ENCODE results near the gene POGK.

The POGK gene

DNA sequence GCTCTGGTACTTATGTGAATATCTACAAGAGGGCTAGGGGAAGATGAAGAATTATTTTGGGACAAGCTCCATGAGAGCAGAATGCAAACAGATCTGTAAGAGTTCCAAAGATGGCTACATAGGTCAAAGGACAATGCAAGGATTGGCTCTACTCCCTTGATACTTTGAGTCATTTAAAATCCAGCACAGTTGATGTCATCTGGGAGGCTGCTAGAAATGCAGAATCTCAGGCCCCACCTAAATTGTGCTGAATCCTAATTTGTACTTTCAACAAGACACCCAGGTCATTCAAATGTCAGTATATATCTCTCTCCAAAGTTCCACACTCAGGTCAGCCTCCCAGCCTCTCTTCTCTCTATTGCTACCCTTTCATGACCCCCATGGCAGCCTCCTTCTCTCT, 60.5 kb downstream of the POGK start:
- Histone ChIP-seq H3K4me3 (no peak overlapping the region), H3K4me1 (peaks cover 31% of the 10 kb centered on the region), H3K9ac (no peak overlapping the region), H3K27ac (no peak overlapping the region), H3K27me3 (no peaks in the 10 kb centered on the region), H3K36me3 (no peaks in the 10 kb centered on the region), H3K4me2 (no peak overlapping the region), H4K20me1 (no peaks in the 10 kb centered on the region), H3K9me3 (peaks cover 15% of the 10 kb centered on the region)
- TF ChIP-seq Cebpa-rat (IDR thresholded peaks at IDR 0.05): no peak

DNA sequence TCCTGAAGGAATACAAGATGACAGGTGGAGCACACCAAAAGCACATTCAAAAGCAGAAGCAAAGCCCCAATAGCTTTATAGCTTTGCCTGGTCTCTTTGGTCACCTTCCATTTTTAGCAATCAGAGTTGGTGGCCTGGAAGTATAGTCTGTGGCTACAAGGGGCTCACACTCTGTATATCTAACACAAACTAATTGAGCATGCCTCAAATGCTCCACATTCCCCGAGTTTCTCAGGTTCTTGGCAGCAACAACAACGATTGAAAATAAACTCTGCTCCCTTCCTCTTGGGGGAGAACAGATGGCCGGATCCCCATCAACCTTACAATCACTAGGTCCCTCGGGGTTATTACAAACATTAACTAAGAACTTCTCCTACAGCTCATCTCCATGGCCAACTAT, 61.7 kb downstream of the POGK start:
- Histone ChIP-seq H4K20me1 (no peaks in the 10 kb centered on the region), H3K9me3 (peaks cover 15% of the 10 kb centered on the region), H3K9ac (no peak overlapping the region), H3K27ac (no peak overlapping the region), H3K36me3 (no peaks in the 10 kb centered on the region), H3K4me1 (peaks cover 31% of the 10 kb centered on the region), H3K4me2 (peak overlapping the region; percentile 64), H3K4me3 (no peak overlapping the region), H3K27me3 (no peaks in the 10 kb centered on the region)
- no peak for TF ChIP-seq Cebpa-rat (IDR thresholded peaks at IDR 0.05)

DNA sequence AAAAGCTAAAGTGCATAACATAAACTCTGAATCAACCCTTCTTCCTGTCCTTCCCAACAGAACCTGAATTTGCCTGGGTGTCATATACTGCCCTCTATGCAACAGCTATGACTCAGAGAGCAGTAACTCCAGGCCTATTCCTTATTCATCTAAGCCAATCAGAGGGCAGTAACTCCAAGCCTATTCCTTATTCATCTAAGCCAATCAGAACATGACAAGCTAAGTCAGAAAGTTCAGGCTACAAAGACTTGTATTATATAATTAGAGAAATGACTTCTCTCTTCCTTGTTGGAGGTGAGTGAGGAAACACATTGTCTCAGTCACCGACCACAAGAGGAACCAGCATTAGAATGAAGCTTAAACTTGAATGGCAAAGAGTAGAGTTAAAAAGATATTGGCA, 63.0 kb downstream of the POGK start:
- Histone ChIP-seq H3K27me3 (no peaks in the 10 kb centered on the region), H4K20me1 (no peaks in the 10 kb centered on the region), H3K9me3 (peaks cover 9% of the 10 kb centered on the region), H3K4me1 (peaks cover 31% of the 10 kb centered on the region), H3K9ac (no peak overlapping the region), H3K27ac (no peak overlapping the region), H3K36me3 (no peaks in the 10 kb centered on the region), H3K4me3 (no peak overlapping the region), H3K4me2 (peak overlapping the region; percentile 7; the same call in 1 of the 2 replicates)
- TF ChIP-seq Cebpa-rat (IDR thresholded peaks at IDR 0.05): no peak

DNA sequence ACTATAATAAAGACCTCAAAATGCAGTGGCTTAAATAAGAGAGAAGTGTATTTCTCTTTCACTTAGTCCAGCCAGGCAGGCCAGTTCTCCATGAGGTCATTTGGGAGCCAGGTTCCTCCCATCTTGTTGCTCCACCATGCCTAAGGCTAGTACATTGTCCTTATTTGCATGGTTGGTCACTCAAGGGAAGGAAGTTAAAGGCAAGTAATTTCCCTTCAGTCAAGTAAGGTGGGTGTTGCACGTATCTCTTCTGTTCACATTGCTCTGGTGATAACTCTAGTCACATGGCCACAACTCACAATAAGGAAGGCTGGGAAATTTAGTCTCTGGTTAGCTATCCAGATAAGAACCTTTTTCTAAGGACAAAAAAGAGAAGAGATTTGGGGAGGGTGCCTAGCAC, 64.0 kb downstream of the POGK start:
- H3K4me3 ChIP-seq: no peak overlapping the region
- H3K4me2 ChIP-seq: peak overlapping the region; percentile 21; the same call in 1 of the 2 replicates
- no peaks in the 10 kb centered on the region for H3K27me3 ChIP-seq
- no peak for TF ChIP-seq Cebpa-rat (IDR thresholded peaks at IDR 0.05)
- H3K4me1 ChIP-seq: peaks cover 31% of the 10 kb centered on the region
- no peaks in the 10 kb centered on the region; the same call in 1 of the 2 replicates for H3K9me3 ChIP-seq
- no peaks in the 10 kb centered on the region for H4K20me1 ChIP-seq
- H3K36me3 ChIP-seq: no peaks in the 10 kb centered on the region
- no peak overlapping the region for H3K9ac ChIP-seq
- no peak overlapping the region for H3K27ac ChIP-seq

DNA sequence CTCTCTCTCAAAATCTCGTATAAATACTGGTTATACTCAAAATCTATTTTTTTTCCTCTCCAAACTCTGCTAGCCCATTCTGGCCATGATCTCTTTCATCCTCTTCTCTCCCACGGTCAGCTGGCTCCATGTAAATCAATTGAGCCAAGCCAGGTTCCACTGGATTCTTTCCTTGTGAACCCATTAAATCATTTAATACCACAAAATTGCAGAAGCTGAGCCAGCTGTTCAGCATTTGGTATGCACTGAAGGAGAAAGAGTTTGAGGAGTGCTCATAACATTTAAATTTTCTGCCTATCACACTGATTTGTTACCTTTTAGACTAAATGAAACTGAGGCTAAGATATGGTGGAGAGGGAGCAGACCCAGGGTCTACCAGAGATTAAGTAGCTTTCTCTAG, 65.9 kb downstream of the POGK start:
- no peak overlapping the region for H3K4me3 ChIP-seq
- TF ChIP-seq Cebpa-rat (IDR thresholded peaks at IDR 0.05): no peak
- H3K27ac ChIP-seq: no peak overlapping the region
- H4K20me1 ChIP-seq: no peaks in the 10 kb centered on the region
- H3K9ac ChIP-seq: no peak overlapping the region
- peaks cover 31% of the 10 kb centered on the region for H3K4me1 ChIP-seq
- no peaks in the 10 kb centered on the region for H3K36me3 ChIP-seq
- no peaks in the 10 kb centered on the region for H3K27me3 ChIP-seq
- H3K4me2 ChIP-seq: no peak overlapping the region
- H3K9me3 ChIP-seq: no peaks in the 10 kb centered on the region

DNA sequence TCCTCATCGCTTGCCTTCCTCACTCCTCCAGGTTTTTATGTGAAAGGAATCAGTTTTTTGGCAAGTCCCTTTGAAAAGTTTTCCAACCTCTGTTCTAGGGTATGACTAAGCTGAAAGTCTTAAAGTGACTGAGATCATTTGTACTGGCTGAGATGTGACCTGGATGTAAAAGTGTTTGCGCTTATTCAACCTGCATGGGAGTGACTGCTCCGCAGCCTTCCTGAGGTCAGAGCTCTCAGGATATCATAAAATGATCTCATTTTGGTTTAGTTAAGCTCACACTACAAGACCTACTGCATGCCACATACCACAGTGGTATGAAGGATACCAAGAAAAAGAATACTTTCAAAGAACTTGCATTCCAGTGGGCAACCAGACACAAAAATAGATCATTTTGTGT, 66.6 kb downstream of the POGK start:
- Histone ChIP-seq H3K4me3 (no peak overlapping the region), H3K27ac (no peak overlapping the region), H3K4me1 (peaks cover 26% of the 10 kb centered on the region), H4K20me1 (no peaks in the 10 kb centered on the region), H3K27me3 (no peaks in the 10 kb centered on the region), H3K4me2 (no peak overlapping the region), H3K36me3 (no peaks in the 10 kb centered on the region), H3K9ac (no peak overlapping the region), H3K9me3 (peaks cover 2% of the 10 kb centered on the region; the same call in 1 of the 2 replicates)
- TF ChIP-seq Cebpa-rat (IDR thresholded peaks at IDR 0.05): no peak
